GM19463 (cell line): ENCODE results near the gene PRELID1.

Experiments
- ATAC-seq: cut with Tn5 transposase; IDR thresholded peaks from one replicate; pipeline ENCODE4 v1.9.1; 2021; ENCODE audit warnings: mild to moderate bottlenecking, moderate library complexity; ENCODE audit not compliant: unreplicated experiment

Gene PRELID1

GRCh38 chr5:177312649-177313181 is 9.1 kb downstream of the PRELID1 start:
- ATAC-seq, result no peak

GRCh38 chr5:177313561-177314259 is 10.1 kb downstream of the PRELID1 start:
- no peak for ATAC-seq

- no peak for ATAC-seq
These were observed 11.1 kb downstream of the PRELID1 start for GRCh38 chr5:177314376-177315342.

DNA sequence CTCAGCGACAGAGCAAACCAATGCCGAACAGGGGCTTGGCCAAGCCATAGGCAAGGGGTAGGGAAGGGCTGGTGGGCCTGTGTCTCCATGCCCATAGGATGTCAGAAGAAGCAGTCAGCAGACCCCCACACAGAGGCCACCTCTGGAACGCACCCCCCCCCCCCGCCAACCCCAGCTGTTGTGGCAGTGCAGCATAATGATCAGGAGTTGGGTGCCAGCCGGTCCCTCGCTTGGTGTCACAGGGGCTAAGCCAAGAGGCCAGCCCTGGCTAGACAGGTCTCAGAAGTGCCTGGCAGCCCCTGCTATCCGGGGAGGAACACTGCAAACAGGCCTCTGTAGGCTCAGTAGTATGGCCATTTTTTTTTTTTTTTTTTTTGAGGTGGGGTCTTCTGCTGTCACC is 11.8 kb downstream of the PRELID1 start:
- ATAC-seq, result no peak

GRCh38 chr5:177316005-177316404 is 12.4 kb downstream of the PRELID1 start:
- no peak for ATAC-seq

- no peak for ATAC-seq
These were observed 14.4 kb downstream of the PRELID1 start for GRCh38 chr5:177317959-177318377.

DNA sequence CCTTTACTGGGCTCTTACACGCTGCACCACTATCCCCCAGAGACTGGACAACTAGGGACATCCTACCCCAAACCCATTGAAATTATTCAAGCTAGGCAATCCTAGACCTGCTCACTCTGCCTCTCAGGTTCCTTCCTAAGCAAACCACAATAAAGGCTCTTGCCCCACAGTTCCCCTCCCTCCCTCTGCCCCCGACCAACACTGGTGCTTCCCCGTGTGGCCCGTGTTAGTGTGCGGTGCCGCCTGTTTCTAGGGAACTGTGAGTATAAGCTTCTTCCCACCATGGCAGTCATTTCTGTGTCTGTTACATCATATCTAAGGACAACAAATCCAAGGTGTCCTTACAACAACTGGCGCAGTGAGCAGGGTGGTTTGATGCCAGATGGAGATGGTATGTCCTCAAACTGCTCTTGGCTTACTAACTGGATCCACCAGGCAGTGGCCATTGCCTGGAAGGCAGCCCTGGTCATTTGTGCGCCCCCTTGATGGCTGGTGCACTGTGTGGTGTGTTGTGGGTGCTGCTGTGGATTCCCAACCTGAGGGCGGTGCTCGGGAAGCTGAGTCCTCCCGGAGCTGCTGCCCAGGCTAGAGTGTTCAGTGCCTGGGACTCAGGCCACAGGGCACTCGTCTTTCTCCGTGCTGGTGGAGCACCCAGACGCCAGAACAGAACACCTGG is 16.5 kb downstream of the PRELID1 start:
- no peak for ATAC-seq

GRCh38 chr5:177320879-177321278 is 17.3 kb downstream of the PRELID1 start:
- ATAC-seq, result no peak

DNA sequence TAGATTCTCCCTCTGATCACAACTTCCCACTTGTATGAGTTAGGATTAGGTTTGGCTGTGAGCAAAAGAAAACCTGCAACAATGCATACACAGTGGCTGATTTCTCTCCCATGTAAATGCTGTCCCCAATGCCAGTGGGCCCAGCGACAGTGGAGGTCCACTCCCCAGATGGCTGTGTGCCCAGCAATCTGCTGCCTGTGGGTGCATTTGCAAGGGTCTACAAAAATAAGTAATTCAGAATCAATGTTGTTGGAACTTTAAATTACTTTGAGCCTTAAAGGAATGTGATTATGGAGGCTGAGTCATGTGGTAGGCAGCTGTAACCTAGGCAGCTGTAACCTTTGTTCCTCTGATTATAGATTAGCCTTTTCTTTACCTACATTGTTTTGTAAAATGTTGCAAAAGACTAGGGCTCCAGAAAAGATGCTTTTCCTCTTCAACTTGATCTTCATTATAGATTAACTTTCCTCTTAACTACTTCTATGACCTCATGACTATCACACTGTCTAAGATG is 22.3 kb downstream of the PRELID1 start:
- no peak for ATAC-seq

DNA sequence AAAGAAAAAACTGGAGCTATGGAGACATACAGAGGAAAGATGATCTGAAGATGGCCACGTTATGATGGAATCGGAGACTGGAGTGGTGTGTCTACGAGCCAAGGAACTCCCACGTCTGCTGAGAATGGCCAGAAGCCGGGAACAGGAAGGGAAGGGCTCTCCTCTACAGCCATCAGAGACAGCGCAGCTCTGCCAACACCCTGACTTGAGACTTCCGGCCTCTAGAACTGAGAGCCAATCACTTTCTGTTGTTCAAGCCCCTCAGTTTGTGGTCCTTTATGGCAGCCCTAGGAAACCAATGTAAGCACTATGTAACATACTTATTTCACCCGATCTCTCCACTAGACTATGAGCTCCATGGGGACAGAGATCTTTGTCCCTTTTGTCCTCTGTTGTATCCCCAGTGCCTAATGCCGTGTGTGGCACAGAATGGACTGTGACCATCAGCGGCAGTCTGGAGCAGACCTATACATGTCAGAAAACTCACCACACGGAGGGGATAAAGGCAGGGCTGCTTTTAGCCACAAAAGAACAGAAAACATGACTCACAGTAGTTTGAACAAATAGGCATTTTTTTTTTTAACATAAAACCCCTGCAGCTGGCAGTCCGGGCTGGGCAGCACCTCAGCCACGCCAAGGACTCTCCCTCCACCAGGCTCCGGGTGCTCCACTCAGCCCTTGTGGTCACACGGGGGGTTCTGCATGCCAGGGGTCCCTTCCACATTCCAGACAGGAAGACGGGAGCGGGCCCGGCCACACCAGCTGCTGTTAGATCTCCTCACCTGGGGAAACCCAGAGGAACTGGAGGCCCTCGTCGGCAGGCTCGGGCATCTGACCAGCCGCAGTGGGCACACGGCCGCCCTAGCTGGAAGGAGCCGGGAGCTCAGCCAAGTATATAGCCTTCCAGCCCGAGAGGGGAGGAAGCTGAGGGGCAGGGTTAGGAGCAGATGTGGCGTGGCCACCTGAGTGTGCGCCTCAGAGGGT is 24.2 kb downstream of the PRELID1 start:
- ATAC-seq, result no peak

- ATAC-seq, result no peak
These were observed 25.1 kb downstream of the PRELID1 start for GRCh38 chr5:177328545-177329231.

- no peak for ATAC-seq
These were observed 26.3 kb downstream of the PRELID1 start for GRCh38 chr5:177329883-177330282.

DNA sequence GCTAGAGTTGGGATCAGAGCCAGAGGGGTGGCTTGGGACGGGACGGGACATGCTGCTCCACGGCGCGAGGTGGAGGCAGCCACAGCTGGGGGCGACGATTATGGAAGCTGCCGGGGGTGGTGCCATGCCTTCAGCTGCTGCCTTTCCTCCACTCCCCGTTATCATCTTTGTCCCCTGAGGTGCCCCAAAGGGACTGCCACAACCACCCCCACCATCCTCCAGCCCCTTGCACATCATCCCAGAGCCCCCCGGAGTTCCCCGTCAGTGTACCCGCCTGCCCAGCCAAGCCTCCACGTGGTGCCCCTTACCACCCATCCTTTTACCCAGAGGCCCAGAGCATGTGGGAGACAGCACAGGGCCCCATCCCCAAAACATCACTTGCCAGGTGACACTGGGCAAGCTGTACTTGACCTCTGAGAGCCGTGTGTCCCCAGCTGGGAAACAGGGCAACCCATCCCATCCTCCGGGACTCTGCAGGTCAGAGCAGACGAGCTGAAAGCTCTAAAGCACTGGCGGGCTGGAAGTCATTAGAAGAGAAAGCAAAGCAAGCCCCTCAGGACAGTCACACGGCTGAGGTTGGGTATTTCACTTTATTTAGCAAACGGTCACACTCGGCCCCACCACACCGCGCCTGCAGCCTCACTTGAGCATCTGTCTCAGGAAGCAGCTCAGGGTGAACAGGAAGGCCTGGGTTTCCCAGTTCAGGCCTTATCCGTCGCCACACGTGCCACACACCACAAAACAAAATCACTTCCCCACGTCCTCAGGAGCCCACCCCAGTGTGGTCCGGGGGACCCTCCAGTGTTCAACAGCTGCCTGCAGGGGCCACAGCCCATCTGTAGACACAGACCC is 27.6 kb downstream of the PRELID1 start:
- no peak for ATAC-seq

DNA sequence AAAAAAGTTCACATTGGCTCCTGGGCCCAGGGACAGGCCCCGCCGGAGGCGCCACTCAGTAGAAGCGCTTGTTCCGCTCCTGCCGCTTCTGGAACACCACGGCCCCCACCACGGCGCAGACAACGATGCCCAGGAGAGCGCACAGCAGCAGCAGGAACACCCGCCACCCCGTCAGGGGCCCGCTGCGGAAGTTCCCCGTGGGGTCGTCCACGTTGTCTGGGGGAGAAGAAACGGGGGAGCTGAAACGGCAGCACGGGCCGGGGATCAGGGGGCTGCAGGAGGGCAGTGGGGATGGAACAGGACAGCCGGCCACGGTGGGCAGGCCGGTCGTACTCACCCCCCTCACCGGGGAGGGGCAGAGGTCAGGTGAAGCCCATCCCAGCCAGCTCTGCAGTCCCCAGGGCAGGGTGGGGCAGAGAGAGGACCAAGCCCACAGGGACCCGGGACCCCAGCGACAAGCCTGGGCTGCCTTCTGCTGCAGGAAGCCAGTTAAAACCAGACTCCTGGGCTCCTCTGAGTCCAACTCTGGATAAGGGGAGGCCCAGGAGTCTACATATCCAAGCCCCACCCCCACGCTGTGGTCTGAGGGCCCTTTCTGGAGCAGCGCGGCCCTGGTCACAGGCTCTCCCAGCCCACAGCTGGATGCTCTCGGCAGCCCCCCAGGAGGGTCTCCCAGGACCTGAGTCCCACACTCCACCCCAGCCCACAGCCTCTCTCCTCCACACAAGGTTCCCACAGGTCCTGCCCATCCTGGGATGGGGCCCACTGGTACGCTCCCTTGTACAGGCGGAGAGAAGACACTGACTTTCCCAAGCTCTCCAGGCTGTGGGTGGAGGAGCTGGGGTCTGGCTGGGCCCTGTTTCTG is 28.7 kb downstream of the PRELID1 start:
- ATAC-seq, result no peak

DNA sequence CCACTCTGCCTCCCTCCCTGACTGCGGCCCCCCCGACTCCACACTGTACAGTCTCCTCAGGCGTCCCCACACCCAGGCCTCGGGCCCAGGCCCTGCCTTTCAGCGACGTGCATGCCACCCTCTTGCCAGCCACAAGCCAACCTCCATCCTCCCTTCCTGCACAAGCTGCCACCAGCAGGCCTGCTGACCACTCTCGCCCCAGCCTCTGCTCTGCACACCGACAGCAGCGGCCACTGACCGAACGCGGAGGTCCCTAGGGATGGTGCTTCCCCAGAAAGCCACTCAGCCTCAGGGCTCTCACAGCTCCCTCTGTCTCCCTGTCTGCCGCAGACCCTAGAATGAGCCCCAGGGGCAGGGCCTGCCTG is 29.3 kb downstream of the PRELID1 start:
- no peak for ATAC-seq

DNA sequence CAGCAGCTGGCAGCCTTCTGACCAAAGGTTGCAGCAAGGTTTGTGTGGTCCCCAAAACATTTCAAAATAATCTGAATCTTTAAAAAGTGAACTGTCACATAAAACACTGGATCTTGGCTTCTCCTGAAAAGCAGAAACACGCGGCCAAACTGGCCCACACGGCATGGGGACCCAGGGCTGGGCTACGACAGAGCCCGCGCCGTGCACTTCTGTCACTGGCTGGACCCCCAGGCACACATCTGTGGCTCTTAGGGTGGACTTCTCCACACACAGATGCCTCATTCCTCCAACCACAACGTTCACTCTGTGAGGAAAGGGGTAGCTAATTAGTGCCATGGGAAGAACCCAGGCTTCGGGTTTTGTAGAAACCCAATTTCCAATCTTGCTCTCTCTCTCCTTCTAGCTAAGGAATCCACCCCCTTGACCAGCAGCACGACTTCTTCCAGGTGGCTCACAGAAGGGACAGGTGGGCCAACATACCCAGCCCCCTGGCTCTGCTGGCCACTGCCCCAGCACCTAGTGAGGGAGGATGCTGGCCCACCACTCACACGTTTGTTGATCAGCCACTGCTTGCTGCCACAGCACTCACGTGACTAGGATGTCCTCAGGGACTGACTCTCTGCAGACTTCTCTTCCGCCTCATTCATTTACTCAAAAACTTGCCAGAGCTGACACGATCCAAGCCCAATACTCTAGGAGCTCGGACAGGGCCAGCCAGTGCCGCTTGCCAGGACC is 30.0 kb downstream of the PRELID1 start:
- no peak for ATAC-seq

GRCh38 chr5:177334155-177334551 is 30.6 kb downstream of the PRELID1 start:
- no peak for ATAC-seq
